ENCODE measurements around the gene WBP2. TPM values are rescaled to one million over a fixed set of nuclear protein-coding genes. Genes with fewer than 3 reads are reported as not detected.
"Not testable (repeated sequence)": the region's sequence is repeated elsewhere in the genome, so short reads cannot be mapped to it uniquely, and the experiment has no call there.

Gene WBP2
- total RNA-seq, 2 experiments from 2014 or later, result 107 TPM

DNA sequence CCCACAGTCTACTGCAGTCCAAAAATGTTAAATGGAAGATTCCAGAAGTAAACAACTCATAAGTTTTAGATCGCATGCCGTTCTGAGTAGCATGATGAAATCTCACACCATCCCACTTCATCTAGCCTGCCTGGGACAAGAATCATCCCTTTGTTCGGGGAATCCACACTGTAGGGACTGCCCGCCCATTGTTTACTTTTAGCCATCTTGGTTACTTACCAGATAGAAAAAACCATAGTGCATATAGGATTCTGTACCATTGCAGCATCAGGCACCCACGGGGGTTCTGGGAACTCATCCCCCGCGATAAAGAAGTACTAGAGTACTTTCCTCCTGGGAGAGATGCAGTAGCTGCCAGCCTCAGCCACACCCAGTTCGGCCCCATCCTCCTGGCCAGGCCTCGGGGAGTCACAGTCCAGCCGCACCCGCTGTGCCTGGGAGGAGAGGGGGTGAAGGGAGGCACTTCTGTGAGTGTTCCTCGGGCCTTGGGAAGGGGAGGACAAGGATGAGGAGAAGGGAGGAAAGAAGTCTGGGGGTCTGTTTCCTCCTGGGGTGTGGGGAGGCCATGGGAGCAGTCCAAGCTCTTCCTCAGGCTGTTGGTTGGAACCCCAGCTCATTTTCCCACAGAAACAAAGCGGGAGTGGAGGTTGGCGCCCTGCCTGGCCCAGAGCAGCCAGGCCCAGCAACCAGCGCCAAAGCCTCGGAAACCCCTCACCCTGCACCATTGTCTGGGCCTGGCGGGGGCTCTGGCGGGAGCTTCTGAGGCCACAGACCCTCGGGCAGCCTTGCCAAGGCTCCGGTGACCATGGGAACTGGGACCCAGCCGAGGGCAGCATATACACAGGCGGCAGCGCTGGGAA lies 14.4 kb upstream of the WBP2 start:
- no peak overlapping the region for H3K4me3 Mint-ChIP-seq
- H3K9me3 Mint-ChIP-seq, result no peaks in the 10 kb centered on the region
- no peak for ATAC-seq (ENCODE audit: low read depth)
- POLR2A ChIA-PET, result interaction anchor here (1.7 kb wide), 1 partner anchor 14 kb away, joined by 7 read pairs; the partner anchor contains the start of gene WBP2
- no peak overlapping the region for H3K27ac Mint-ChIP-seq
- H3K4me1 Mint-ChIP-seq, result peaks cover 19% of the 10 kb centered on the region
- DNase-seq, result no peak
- H3K36me3 Mint-ChIP-seq, result peaks cover 2% of the 10 kb centered on the region
- no peaks in the 10 kb centered on the region for H3K27me3 Mint-ChIP-seq

DNA sequence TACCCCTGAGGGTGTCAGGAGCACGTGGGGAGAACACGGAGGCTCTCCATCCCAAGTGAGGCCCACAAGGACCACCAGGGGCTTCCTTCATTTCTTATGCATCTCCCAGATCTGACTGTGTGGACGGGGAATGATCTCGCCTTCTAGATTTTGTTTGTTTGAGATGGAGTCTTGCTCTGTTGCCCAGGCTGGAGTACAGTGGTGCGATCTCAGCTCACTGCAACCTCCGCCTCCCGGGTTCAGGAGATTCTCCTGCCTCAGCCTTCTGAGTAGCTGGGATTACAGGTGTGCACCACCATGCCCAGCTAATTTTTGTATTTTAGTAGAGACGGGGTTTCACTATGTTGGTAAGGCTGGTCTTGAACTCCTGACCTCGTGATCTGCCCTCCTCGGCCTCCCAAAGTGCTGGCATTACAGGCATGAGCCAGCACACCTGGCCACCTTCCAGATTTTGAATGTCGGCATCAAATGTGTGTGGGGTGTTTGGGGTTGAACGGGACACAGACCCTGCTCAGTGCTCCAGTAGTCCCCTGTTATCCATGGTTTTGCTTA lies 13.7 kb upstream of the WBP2 start:
- H3K27ac Mint-ChIP-seq, H3K36me3 Mint-ChIP-seq: not testable (repeated sequence)

DNA sequence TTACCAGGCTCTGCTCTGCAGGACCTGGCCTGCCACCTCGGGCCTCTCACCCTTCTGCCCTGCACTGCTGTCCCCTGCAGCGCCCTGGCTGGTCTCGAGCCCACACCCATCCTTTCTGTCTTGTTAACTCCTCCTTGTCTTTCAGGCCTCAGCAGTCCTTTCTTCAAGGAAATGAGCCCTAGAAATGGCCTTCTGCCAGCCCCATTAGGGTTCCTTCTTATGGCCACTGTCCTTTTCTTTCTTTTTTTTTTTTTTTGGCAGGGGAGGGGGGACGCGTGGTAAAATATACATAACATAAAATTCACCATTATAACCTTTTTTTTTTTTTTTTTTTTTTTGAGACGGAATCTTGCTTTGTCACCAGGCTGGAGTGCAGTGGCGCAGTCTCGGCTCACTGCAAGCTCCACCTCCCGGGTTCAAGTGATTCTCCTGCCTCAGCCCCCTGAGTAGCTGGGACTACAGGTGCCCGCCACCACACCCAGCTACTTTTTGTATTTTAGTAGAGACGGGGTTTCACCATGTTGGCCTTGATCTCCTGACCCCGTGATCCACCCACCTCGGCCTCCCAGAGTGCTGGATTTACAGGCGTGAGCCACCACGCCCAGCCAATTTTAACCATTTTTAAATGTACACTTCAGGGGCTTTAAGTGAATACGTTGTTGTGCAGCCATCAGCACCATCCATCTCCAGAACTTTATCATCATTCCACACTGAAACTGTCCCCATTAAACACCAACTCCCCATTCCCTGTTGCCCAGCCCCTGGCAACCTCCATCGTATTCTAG lies 10.5 kb upstream of the WBP2 start:
- not testable (repeated sequence) for H3K36me3 Mint-ChIP-seq; H3K9me3 Mint-ChIP-seq; H3K27me3 Mint-ChIP-seq; DNase-seq; H3K4me3 Mint-ChIP-seq; ATAC-seq (ENCODE audit: low read depth)
- Mint-ChIP-seq H3K4me1 (peaks cover 17% of the 10 kb centered on the region), H3K27ac (peak overlapping the region; percentile 76)
- POLR2A ChIA-PET, result interaction anchor here (0.7 to 4.1 kb wide), 9 partner anchors 8 to 112 kb away, joined by 3 to 37 read pairs (median 4); partner anchors contain the start of genes TRIM47 and WBP2

More for the DNA sequence above, 13.7 kb upstream of the WBP2 start:
- H3K27me3 Mint-ChIP-seq; DNase-seq; H3K4me3 Mint-ChIP-seq; ATAC-seq (ENCODE audit: low read depth); H3K9me3 Mint-ChIP-seq: not testable (repeated sequence)
- POLR2A ChIA-PET, result interaction anchor here (1.7 kb wide), 1 partner anchor 13 kb away, joined by 7 read pairs; the partner anchor contains the start of gene WBP2
- peaks cover 25% of the 10 kb centered on the region for H3K4me1 Mint-ChIP-seq

DNA sequence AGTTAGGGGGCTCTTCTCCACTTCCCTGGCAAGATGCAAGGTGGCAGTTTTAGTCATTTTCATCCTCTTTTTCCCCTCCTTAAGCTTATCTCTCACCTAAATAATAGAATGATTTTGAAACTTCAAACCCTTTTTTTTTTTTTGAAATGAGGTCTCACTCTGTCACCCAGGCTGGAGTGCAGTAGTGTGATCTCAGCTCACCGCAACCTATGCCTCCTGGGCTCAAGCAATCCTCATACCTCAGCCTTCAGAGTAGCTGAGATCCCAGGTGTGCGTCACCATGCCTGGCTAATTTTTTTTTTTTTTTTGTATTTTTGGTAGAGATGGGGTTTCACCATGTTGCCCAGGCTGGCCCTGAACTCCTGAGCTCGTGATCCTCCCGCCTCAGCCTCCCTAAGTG lies 9.8 kb upstream of the WBP2 start:
- H3K27ac Mint-ChIP-seq, result peak overlapping the region; percentile 76
- not testable (repeated sequence) for H3K36me3 Mint-ChIP-seq, H3K9me3 Mint-ChIP-seq, DNase-seq, H3K27me3 Mint-ChIP-seq
- ATAC-seq (ENCODE audit: low read depth), result peak; percentile 38
- POLR2A ChIA-PET, result interaction anchor here (0.7 to 4.1 kb wide), 10 partner anchors 9 to 111 kb away, joined by 3 to 37 read pairs (median 4); partner anchors contain the start of genes TRIM47, TRIM65 and WBP2
- peaks cover 17% of the 10 kb centered on the region for H3K4me1 Mint-ChIP-seq
- H3K4me3 Mint-ChIP-seq, result peak overlapping the region; percentile 48

DNA sequence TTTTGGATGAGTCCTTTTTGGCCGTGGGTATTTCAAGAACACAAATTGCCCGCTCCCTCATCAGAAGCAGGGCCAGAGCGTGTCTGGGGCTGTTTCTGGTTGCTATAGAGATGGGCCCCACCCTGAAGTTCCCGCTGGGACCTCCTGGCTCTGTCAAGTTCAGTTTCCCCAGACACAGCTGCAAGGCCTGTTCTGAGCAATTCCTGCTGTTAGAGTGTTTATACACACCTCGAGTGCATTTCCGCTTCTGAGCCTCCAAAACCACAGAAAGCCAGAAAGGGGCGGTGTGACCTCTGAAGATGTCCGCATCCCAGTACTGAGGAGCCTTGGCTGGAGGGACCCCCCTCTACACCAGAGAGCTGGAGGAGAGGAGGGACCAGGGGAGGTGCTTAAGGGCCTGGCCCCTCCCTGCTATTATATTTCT lies 9.3 kb upstream of the WBP2 start:
- H3K9me3 Mint-ChIP-seq, result no peaks in the 10 kb centered on the region
- POLR2A ChIA-PET, result interaction anchor here (0.7 to 4.1 kb wide), 9 partner anchors 9 to 111 kb away, joined by 3 to 37 read pairs (median 5); partner anchors contain the start of genes TRIM47, TRIM65 and WBP2
- peak overlapping the region; percentile 76 for H3K27ac Mint-ChIP-seq
- peaks cover 18% of the 10 kb centered on the region for H3K4me1 Mint-ChIP-seq
- ATAC-seq (ENCODE audit: low read depth) (peak; percentile 77), DNase-seq (peak; percentile 58)
- H3K4me3 Mint-ChIP-seq, result peak overlapping the region; percentile 48
- H3K36me3 Mint-ChIP-seq, result no peaks in the 10 kb centered on the region
- no peaks in the 10 kb centered on the region for H3K27me3 Mint-ChIP-seq

DNA sequence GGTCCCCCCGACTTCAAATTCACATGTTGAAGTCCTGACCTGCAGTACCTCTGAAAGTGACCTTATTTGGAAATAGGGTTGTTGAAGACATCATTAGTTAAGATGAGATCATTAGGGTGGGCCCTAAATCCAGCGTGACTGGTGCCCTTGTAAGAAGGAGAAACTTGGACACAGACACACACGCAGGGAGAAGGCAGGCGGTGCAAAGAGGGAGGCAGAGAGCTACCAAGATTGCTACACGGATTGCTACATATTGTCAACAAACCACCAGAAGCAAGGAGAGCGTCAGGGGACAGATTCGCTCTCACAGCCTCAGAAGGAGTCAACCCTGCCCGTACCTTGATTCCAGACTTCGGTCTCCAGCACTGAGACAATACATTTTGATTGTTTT lies 6.8 kb upstream of the WBP2 start:
- ATAC-seq (ENCODE audit: low read depth) (no peak), DNase-seq (no peak)
- Mint-ChIP-seq H3K4me3 (no peak overlapping the region), H3K27me3 (no peaks in the 10 kb centered on the region), H3K4me1 (peaks cover 32% of the 10 kb centered on the region), H3K36me3 (no peaks in the 10 kb centered on the region), H3K27ac (peak overlapping the region; percentile 62), H3K9me3 (no peaks in the 10 kb centered on the region)
- POLR2A ChIA-PET, result interaction anchor here (0.9 to 5.0 kb wide), 6 partner anchors 11 to 83 kb away, joined by 3 to 41 read pairs (median 4); partner anchors contain the start of genes TRIM47 and TRIM65

DNA sequence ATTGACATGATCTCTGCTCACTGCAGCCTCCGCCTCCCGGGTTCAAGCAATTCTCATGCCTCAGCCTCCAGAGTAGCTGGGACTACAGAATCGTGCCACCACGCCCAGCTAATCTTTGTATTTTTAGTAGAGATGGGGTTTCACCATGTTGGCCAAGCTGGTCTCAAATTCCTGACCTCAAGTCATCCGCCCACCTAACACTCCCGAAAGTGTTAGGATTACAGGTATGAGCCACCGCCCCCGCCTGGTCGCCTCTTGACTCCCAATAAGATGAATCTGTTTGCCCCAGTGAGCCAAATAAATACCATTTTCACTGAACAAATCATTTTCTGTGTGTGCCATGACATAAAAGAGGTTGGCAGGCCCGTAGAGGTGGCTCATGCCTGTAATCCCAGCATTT lies 4.2 kb upstream of the WBP2 start:
- H3K27me3 Mint-ChIP-seq; ATAC-seq (ENCODE audit: low read depth); H3K36me3 Mint-ChIP-seq; H3K9me3 Mint-ChIP-seq; DNase-seq: not testable (repeated sequence)
- peak overlapping the region; percentile 8 for H3K4me3 Mint-ChIP-seq
- peaks cover 27% of the 10 kb centered on the region for H3K4me1 Mint-ChIP-seq
- peak overlapping the region; percentile 88 for H3K27ac Mint-ChIP-seq
- POLR2A ChIA-PET, result interaction anchor here (0.7 to 9.0 kb wide), 7 partner anchors 13 to 76 kb away, joined by 3 to 101 read pairs (median 9); partner anchors contain the start of genes TRIM47, TRIM65 and UNC13D

DNA sequence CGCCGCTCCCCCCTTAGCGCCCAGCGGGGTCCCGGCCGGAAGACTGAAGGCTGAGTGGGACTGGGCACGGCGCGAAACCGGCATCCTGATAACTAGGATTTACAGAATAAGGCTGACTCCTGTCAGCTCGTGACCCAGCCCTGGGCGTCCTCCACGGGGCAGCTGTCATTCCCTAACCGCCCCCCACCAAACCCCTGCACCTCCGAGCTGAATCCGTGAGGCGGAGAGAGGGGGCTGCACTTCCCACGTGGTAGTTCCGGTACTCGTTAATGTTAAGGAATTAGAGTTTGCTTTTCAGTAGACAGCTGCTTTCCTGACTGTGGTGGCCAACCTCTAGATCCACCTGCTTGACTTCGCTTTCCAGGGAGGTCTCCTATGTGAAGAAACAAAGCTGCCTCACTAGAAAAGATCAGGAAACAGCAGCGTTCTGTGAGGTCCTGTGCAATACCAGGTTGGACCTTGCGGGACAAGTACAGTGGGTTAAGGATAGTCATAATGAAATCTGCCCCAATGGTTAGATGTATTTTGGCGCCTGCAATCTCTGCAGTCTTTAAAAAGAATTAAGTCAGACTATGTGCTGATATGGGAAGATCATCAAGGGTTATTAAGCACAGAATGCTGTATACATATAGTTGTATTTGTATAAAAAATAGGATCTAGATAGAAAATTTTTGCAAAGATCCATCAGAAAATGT lies 1.1 kb upstream of the WBP2 start:
- DNase-seq, result no peak
- H3K27ac Mint-ChIP-seq, result peak overlapping the region; percentile 90

DNA sequence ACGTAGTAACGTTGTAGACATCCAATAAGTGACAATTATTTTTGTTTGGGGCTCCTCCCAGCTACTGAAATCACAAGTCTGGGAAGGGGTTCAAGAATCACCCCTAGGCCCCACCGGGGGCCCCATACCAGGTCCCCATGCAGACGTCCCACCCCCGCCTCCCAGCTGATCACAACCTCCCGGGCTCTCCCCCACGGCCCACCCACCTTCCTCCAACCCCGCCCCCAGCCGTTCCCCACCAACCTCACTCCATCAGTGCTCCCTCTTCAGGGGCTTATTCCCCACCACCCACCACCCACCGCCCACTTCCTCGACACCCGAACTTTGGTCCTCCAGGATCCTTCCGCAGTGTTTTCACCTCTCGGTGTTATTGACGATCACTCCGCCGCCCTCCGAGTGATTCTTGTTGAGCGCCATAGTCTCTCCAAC lies 240 bp downstream of the WBP2 start:
- Mint-ChIP-seq H3K36me3 (no peaks in the 10 kb centered on the region), H3K4me3 (no peak overlapping the region), H3K4me1 (peaks cover 25% of the 10 kb centered on the region), H3K27ac (no peak overlapping the region), H3K9me3 (no peaks in the 10 kb centered on the region), H3K27me3 (no peaks in the 10 kb centered on the region)
- DNase-seq (no peak), ATAC-seq (ENCODE audit: low read depth) (no peak)
- POLR2A ChIA-PET, result interaction anchor here (0.7 to 9.0 kb wide), 22 partner anchors 9 to 124 kb away, joined by 3 to 101 read pairs (median 9); partner anchors contain the start of genes ACOX1, GALK1, TRIM47 and TRIM65

More for the DNA sequence above, 1.1 kb upstream of the WBP2 start:
- Mint-ChIP-seq H3K9me3 (no peaks in the 10 kb centered on the region), H3K27me3 (no peaks in the 10 kb centered on the region), H3K4me1 (peaks cover 25% of the 10 kb centered on the region), H3K4me3 (no peak overlapping the region), H3K36me3 (no peaks in the 10 kb centered on the region)
- peak; percentile 20 for ATAC-seq (ENCODE audit: low read depth)
- POLR2A ChIA-PET, result interaction anchor here (0.6 to 9.0 kb wide), 18 partner anchors 8 to 103 kb away, joined by 3 to 101 read pairs (median 9); partner anchors contain the start of genes GALK1, TRIM47, TRIM65 and UNC13D

DNA sequence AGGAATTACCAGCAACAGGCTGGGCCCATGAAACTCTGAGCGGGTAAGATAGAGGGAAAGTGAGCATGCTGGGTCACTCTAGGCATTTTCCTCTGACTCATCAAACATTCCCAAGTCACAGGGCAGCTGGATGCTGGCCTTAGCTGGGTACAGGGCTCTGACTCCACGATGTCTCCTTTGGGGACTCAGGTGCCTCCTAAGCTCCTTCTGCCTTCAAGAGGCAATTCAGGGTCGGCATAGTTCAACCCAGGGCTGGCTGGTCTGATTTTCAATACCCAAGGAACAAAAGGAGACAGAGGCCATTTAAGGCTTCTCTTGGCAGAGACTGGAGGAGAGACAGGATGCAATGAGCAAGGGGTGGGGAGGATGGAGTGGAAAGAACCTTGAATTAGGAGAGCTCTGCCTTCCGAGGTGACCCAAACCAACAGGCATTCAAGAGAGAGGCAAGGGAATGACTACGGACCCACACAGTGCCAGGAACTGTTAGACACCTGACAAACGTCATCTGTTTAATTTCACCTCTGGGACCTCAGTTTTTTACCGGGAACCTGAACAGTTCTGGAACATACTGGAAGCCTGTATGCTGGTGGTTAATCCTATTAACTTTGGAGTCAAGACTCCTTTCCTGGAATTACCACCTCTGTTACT lies 910 bp downstream of the WBP2 start:
- DNase-seq (no peak), ATAC-seq (ENCODE audit: low read depth) (no peak)
- POLR2A ChIA-PET, result interaction anchor here (0.7 to 9.0 kb wide), 14 partner anchors 9 to 180 kb away, joined by 3 to 101 read pairs (median 13); partner anchors contain the start of genes GALK1, TRIM47, TRIM65 and UNC13D
- Mint-ChIP-seq H3K36me3 (no peaks in the 10 kb centered on the region), H3K9me3 (no peaks in the 10 kb centered on the region), H3K4me1 (peaks cover 24% of the 10 kb centered on the region), H3K27ac (no peak overlapping the region), H3K4me3 (no peak overlapping the region), H3K27me3 (no peaks in the 10 kb centered on the region)

DNA sequence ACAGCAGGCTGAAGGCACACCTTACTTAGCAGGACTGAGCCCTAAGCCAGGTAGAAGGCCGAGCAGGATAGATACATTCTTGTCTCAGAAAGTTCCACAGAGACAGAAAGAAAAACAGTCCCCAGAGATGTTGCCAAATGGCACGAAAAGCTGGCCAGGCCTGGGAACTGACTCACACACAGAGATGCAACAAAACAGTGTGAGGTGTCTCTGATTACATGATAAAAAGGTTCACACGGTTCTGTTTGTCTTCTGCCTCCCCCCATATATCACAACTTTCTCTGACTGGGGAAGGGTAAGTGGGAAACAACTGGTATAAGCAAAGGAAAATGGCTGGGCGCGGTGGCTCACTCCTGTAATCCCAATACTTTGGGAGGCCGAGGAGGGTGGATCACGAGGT lies 1.7 kb downstream of the WBP2 start:
- H3K27ac Mint-ChIP-seq, result no peak overlapping the region
- no peaks in the 10 kb centered on the region for H3K9me3 Mint-ChIP-seq

DNA sequence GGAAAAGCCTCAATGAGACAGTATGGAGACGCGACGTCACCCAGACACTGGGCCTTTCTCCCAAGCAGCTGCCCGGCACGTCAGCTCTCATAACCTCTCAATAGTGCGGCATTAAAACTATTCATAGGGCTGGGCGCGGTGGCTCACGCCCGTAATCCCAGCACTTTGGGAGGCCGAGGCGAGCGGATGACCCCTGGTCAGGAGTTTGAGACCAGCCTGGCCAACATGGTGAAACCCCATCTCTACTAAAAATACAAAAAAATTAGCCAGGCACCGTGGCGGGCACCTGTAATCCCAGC lies 3.5 kb downstream of the WBP2 start:
- H3K27me3 Mint-ChIP-seq; H3K9me3 Mint-ChIP-seq; H3K36me3 Mint-ChIP-seq; DNase-seq; H3K27ac Mint-ChIP-seq; H3K4me3 Mint-ChIP-seq; ATAC-seq (ENCODE audit: low read depth): not testable (repeated sequence)
- POLR2A ChIA-PET, result interaction anchor here (0.7 to 9.0 kb wide), 2 partner anchors 7 to 88 kb away, joined by 3 to 101 read pairs; partner anchors contain the start of gene UNC13D
- H3K4me1 Mint-ChIP-seq, result peaks cover 16% of the 10 kb centered on the region

More for the DNA sequence above, 1.7 kb downstream of the WBP2 start:
- H3K27me3 Mint-ChIP-seq, result no peaks in the 10 kb centered on the region
- H3K36me3 Mint-ChIP-seq, result peaks cover under 1% of the 10 kb centered on the region
- H3K4me3 Mint-ChIP-seq, result no peak overlapping the region
- POLR2A ChIA-PET, result interaction anchor here (1.0 to 9.0 kb wide), 4 partner anchors 9 to 74 kb away, joined by 3 to 101 read pairs (median 8); partner anchors contain the start of gene UNC13D
- peaks cover 18% of the 10 kb centered on the region for H3K4me1 Mint-ChIP-seq
- ATAC-seq (ENCODE audit: low read depth) (no peak), DNase-seq (no peak)

All from activated naive CD8-positive, alpha-beta T cell treated with anti-CD3 and anti-CD28 coated beads, Interleukin-2, amount 10 ng/mL, durations not matched to agents 7 days and 5 days (primary cell).